ENCODE results near the gene MVB12B. TPM values are rescaled to one million over a fixed set of nuclear protein-coding genes. Genes with fewer than 3 reads are reported as not detected.

Gene MVB12B
- total and polyA plus RNA-seq, 2 donors from 2014 or later, result 4.5 to 12.3 TPM

DNA sequence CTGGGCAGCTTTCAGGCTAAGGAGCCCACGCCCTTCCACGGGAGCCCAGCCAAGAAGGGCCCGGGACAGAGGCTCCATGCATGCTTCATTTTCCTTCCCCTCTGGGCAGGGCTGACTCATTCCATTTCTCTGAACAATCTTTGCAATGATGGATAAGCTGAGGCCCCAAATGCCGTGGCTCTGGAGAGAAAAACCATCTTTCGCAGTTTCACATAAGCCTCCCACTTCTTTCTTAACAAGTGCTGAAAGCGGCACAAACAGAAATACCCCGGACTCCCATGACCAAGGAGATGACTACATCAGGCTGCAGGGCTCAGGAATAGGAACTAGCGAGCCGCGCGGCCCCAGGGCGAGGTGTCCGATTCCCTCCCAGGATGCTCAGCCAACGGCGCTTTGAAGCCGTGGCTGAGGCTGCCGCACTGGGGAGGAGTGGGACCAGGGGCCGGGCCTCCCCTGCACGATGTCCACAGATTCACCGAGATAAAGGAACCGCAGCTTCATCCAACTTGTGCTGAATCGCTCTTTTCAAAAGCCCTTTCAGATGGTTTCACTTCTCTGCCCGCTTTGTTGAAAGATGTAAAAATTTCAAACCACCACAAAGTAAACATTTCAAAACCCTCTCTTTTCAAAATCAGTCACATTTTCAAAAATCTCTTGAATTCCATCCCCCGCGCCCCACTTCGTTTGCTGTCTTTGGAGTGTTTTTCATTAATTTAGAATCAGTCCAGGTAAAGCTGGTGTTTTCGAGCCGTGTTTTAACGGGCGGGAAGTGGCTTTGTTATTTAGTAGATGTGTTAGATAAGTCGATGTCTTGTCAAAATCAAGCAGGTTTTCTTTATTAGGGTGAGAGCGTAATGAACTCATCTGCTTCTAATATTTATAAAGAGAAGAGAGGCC is 190.6 kb downstream of the MVB12B start:
- Histone ChIP-seq H3K27ac (ENCODE audit: low read depth in 2 of 2, low read length in 2 of 2) (no peak overlapping the region), H3K36me3 (ENCODE audit: control insufficient read depth in 2 of 3, insufficient read depth in 3 of 3, low read length in 3 of 3) (no peaks in the 10 kb centered on the region), H3K27me3 (ENCODE audit: control insufficient read depth, insufficient read depth, low read length) (peaks cover 41% of the 10 kb centered on the region), H3K9me3 (ENCODE audit: control insufficient read depth in 2 of 3, insufficient read depth in 1 of 3, low read length in 3 of 3) (no peaks in the 10 kb centered on the region), H3K4me1 (ENCODE audit: control insufficient read depth in 2 of 3, insufficient read depth in 2 of 3, low read depth in 1 of 3, low read length in 3 of 3) (peaks cover 0 to 6% (median 0%) of the 10 kb centered on the region in 3 donors), H3K9ac (ENCODE audit: low read length in 3 of 3) (no peak overlapping the region), H3K4me3 (ENCODE audit: low read length in 3 of 3) (peak overlapping the region in 1 of 3 donors; percentile 35)
- DNase-seq, result peak; percentile 82 to 90 (median 84)
- FAIRE-seq, result no peak
- intact Hi-C loops (cut with DNase I), result no loop called here
- TF ChIP-seq, protein P1, sequence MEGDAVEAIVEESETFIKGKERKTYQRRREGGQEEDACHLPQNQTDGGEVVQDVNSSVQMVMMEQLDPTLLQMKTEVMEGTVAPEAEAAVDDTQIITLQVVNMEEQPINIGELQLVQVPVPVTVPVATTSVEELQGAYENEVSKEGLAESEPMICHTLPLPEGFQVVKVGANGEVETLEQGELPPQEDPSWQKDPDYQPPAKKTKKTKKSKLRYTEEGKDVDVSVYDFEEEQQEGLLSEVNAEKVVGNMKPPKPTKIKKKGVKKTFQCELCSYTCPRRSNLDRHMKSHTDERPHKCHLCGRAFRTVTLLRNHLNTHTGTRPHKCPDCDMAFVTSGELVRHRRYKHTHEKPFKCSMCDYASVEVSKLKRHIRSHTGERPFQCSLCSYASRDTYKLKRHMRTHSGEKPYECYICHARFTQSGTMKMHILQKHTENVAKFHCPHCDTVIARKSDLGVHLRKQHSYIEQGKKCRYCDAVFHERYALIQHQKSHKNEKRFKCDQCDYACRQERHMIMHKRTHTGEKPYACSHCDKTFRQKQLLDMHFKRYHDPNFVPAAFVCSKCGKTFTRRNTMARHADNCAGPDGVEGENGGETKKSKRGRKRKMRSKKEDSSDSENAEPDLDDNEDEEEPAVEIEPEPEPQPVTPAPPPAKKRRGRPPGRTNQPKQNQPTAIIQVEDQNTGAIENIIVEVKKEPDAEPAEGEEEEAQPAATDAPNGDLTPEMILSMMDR (IDR thresholded peaks at IDR 0.05; ENCODE audit: borderline replicate concordance, extremely low read depth, insufficient read depth), result no peak

DNA sequence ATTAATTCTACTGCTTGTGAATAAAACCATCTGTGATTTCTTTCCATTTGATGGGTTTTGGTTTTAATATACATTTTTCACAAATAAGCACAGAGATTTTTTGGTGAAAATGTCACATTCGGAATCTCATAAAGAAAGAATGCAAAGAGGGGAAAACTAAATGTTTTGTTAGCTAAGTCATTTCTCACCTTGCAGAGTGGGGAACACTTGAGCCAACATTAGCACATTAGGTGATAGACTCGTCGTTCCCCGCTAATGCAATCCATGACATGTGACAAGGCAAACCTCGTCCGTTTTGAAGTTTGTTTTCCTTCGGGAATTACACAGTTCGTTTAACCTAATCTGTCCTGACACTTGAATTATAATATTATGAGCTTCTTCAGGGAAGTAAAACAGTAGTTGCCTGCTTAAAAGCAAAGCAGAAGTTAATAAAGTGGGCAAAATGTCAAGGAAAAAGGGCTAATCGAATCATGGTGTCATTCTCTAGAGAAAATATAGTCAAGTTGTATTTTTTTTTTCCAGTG is 191.3 kb downstream of the MVB12B start:
- no peak for FAIRE-seq
- TF ChIP-seq, protein P1 (IDR thresholded peaks at IDR 0.05; ENCODE audit: borderline replicate concordance, extremely low read depth, insufficient read depth), result no peak
- Histone ChIP-seq H3K9me3 (ENCODE audit: control insufficient read depth in 2 of 3, insufficient read depth in 1 of 3, low read length in 3 of 3) (no peaks in the 10 kb centered on the region), H3K27me3 (ENCODE audit: control insufficient read depth, insufficient read depth, low read length) (peaks cover 41% of the 10 kb centered on the region), H3K36me3 (ENCODE audit: control insufficient read depth in 2 of 3, insufficient read depth in 3 of 3, low read length in 3 of 3) (no peaks in the 10 kb centered on the region), H3K27ac (ENCODE audit: low read depth in 2 of 2, low read length in 2 of 2) (no peak overlapping the region), H3K9ac (ENCODE audit: low read length in 3 of 3) (no peak overlapping the region), H3K4me3 (ENCODE audit: low read length in 3 of 3) (no peak overlapping the region), H3K4me1 (ENCODE audit: control insufficient read depth in 2 of 3, insufficient read depth in 2 of 3, low read depth in 1 of 3, low read length in 3 of 3) (peaks cover 0 to 6% (median 0%) of the 10 kb centered on the region in 3 donors)
- intact Hi-C loops (cut with DNase I), result no loop called here
- no peak for DNase-seq

DNA sequence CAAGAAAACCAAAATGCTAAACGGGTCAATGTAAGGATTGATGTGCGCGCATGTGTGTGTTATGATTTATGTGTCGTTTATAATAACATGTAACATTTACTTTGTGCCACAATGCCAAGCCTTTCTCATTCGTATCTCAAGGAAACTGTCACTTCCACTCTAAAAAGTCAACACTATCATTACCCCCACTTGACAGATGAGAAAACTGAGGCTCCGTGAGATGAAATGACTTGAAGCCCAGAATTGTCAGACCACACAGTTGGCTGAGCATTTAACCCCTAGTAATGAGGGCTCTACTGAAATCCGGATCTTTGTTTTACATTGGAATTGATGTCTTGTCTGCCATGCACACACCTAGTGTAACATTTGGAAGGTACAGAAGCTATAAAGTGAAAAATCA is 192.1 kb downstream of the MVB12B start:
- TF ChIP-seq, protein P1 (IDR thresholded peaks at IDR 0.05; ENCODE audit: borderline replicate concordance, extremely low read depth, insufficient read depth), result no peak
- no peak for DNase-seq
- Histone ChIP-seq H3K4me3 (ENCODE audit: low read length in 3 of 3) (no peak overlapping the region), H3K9me3 (ENCODE audit: control insufficient read depth in 2 of 3, insufficient read depth in 1 of 3, low read length in 3 of 3) (no peaks in the 10 kb centered on the region), H3K9ac (ENCODE audit: low read length in 3 of 3) (no peak overlapping the region), H3K36me3 (ENCODE audit: control insufficient read depth in 2 of 3, insufficient read depth in 3 of 3, low read length in 3 of 3) (no peaks in the 10 kb centered on the region), H3K27ac (ENCODE audit: low read depth in 2 of 2, low read length in 2 of 2) (no peak overlapping the region), H3K4me1 (ENCODE audit: control insufficient read depth in 2 of 3, insufficient read depth in 2 of 3, low read depth in 1 of 3, low read length in 3 of 3) (peaks cover 0 to 5% (median 0%) of the 10 kb centered on the region in 3 donors), H3K27me3 (ENCODE audit: control insufficient read depth, insufficient read depth, low read length) (peaks cover 35% of the 10 kb centered on the region)
- intact Hi-C loops (cut with DNase I), result no loop called here
- FAIRE-seq, result no peak

Data from kidney (tissue), 14 donors.